Panc1 (cell line): ENCODE data around the gene TRNAU1AP.

ENCODE experiments used
- POLR2AphosphoS5 ChIP-seq: IDR thresholded peaks from 2 replicates; pipeline ENCODE4 v1.6.1; 2012; ENCODE audit warnings: mild to moderate bottlenecking, low read depth, low read length, moderate library complexity
- TF ChIP-seq, protein P1 (sequence below): fragments of 450-650 bp; IDR thresholded peaks from 2 replicates; pipeline ENCODE4 v1.5.1; 2017; ENCODE audit warnings: mild to moderate bottlenecking
- TF ChIP-seq, protein P2 (sequence below), 2 experiments: IDR thresholded peaks; 2 replicates each; pipeline ENCODE4 v1.6.1; 2011 to 2012; ENCODE audit warnings: low read depth in 2 of 2, control low read depth in 1 of 2, low read length in 1 of 2, mild to moderate bottlenecking in 1 of 2, moderate library complexity in 1 of 2; ENCODE audit not compliant: insufficient read depth in 1 of 2

DNA sequence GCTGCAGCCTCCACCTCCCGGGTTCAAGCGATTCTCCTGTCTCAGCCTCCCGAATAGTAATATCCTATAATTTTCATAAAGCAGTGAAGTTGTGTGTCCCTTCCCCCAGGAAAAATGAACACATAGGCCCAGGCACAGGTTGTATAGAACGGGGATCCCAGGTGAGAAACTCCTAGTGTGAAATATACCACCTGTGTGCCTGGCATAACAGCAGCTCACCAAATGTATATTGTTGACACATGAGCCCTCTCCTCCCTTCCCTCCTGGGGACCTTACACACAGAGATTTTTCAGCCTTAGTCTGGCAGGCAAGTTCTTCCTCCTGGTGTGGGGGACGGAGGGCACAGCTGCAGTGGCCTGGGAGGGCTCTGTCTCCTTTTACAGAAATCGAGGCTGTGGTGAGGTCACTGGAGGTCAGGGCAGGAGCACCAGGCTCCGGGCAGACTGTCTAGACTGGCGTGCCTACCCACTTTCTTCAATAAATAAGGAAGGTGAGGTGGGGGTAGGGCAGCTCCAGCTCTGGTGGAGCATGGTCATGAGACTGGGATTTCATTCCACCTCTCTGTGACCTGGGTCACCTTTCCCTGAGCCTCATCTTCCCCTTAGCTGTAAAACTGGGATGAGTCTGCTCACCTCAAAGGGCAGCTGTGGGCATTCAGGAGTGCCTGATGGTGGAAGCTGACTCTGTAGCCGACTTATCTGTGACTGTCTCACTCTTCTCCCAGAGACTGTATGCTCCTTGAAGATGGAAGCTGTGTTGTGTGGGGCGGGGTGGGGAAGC is 32.7 kb upstream of the TRNAU1AP start:
- TF ChIP-seq, protein P1, sequence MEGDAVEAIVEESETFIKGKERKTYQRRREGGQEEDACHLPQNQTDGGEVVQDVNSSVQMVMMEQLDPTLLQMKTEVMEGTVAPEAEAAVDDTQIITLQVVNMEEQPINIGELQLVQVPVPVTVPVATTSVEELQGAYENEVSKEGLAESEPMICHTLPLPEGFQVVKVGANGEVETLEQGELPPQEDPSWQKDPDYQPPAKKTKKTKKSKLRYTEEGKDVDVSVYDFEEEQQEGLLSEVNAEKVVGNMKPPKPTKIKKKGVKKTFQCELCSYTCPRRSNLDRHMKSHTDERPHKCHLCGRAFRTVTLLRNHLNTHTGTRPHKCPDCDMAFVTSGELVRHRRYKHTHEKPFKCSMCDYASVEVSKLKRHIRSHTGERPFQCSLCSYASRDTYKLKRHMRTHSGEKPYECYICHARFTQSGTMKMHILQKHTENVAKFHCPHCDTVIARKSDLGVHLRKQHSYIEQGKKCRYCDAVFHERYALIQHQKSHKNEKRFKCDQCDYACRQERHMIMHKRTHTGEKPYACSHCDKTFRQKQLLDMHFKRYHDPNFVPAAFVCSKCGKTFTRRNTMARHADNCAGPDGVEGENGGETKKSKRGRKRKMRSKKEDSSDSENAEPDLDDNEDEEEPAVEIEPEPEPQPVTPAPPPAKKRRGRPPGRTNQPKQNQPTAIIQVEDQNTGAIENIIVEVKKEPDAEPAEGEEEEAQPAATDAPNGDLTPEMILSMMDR = no peak
- TF ChIP-seq, protein P2, sequence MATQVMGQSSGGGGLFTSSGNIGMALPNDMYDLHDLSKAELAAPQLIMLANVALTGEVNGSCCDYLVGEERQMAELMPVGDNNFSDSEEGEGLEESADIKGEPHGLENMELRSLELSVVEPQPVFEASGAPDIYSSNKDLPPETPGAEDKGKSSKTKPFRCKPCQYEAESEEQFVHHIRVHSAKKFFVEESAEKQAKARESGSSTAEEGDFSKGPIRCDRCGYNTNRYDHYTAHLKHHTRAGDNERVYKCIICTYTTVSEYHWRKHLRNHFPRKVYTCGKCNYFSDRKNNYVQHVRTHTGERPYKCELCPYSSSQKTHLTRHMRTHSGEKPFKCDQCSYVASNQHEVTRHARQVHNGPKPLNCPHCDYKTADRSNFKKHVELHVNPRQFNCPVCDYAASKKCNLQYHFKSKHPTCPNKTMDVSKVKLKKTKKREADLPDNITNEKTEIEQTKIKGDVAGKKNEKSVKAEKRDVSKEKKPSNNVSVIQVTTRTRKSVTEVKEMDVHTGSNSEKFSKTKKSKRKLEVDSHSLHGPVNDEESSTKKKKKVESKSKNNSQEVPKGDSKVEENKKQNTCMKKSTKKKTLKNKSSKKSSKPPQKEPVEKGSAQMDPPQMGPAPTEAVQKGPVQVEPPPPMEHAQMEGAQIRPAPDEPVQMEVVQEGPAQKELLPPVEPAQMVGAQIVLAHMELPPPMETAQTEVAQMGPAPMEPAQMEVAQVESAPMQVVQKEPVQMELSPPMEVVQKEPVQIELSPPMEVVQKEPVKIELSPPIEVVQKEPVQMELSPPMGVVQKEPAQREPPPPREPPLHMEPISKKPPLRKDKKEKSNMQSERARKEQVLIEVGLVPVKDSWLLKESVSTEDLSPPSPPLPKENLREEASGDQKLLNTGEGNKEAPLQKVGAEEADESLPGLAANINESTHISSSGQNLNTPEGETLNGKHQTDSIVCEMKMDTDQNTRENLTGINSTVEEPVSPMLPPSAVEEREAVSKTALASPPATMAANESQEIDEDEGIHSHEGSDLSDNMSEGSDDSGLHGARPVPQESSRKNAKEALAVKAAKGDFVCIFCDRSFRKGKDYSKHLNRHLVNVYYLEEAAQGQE (IDR thresholded peaks at IDR 0.05; ENCODE audit: insufficient read depth in 1 of 2, low read depth in 2 of 2, low read length in 1 of 2) = no peak
- TF ChIP-seq POLR2AphosphoS5 = no peak
